AG09309 (cell line): ENCODE results near the gene DERA.

ENCODE experiments used
- DNase-seq: peaks from one replicate; pipeline ENCODE4 v3.0.0-alpha.2; 2010; ENCODE audit warnings: low read depth
- H3K4me3 ChIP-seq: 2 replicates; pipeline ENCODE4 v1.5.1; 2011; ENCODE audit warnings: mild to moderate bottlenecking, low read depth, low read length, moderate library complexity; ENCODE audit not compliant: control insufficient read depth
- TF ChIP-seq, protein P1 (sequence below): IDR thresholded peaks from 2 replicates; pipeline ENCODE4 v1.5.1; 2011; ENCODE audit warnings: mild to moderate bottlenecking, low read depth, low read length, inconsistent platforms; ENCODE audit not compliant: insufficient read depth, control insufficient read depth; ENCODE audit errors: missing control alignments

The DERA gene

DNA sequence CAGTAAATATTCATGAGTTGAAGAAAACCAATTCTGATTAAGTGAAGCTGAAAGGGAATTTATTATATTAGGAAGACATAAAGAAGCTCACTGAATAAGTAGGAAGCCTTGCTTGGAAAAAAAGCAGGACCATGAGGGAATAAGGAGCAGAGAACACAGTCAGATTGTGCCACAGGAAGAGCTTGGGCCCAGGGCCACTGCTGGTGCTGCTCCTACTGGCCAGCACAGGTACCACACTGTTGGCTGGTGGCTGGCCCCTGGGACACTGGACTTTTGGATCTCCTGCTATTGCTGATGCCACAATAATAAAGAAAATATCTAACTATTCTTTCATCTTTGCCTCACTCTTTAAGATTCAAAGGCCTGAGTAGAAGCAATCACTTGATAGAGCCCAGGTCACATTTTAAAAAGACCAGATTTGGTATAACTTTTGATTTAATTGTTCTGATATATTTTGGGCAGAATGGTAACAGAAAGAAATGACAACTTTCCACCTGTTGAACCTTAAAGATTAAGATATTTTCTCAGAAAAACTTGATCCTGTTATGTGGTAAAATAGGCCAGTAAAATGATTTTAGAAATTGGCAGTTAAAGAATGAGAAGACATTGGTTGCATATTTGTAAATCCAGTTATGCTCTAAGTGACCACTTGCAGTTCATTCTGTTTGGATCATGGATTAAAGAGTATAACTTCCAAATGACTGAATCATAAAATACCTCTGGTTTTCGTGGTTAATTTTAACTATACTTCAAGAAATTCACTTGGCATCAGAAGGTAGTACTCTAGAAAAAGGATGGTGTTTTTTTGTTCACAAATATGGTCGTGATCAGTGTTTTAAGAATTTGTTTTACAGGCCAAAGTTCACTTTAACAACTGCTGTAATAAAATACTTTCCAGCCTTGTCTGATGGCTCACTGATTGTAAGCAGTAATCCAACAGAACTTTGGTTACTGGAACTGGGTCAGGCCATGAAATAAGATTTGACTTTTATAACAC is 68.3 kb downstream of the DERA start:
- TF ChIP-seq, protein P1, sequence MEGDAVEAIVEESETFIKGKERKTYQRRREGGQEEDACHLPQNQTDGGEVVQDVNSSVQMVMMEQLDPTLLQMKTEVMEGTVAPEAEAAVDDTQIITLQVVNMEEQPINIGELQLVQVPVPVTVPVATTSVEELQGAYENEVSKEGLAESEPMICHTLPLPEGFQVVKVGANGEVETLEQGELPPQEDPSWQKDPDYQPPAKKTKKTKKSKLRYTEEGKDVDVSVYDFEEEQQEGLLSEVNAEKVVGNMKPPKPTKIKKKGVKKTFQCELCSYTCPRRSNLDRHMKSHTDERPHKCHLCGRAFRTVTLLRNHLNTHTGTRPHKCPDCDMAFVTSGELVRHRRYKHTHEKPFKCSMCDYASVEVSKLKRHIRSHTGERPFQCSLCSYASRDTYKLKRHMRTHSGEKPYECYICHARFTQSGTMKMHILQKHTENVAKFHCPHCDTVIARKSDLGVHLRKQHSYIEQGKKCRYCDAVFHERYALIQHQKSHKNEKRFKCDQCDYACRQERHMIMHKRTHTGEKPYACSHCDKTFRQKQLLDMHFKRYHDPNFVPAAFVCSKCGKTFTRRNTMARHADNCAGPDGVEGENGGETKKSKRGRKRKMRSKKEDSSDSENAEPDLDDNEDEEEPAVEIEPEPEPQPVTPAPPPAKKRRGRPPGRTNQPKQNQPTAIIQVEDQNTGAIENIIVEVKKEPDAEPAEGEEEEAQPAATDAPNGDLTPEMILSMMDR, result peak; percentile 61
- DNase-seq, result peak; percentile 93
- H3K4me3 ChIP-seq, result no peak overlapping the region

DNA sequence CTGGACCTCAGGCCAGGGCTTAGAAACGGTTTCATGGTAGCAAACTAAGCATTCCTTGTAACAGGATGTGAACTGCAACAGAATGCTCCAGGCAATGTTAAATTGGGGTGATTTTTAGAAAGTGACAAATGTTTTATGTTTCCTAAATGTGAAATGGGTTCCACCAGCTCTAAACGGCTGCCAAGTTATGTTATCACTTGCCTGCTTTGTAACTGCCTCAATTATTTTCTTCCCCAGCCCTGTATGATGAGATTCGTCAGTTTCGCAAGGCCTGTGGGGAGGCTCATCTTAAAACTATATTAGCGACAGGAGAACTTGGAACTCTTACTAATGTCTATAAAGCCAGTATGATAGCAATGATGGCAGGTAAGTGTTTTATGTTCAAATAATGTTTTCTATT is 70.9 kb downstream of the DERA start:
- DNase-seq, result no peak
- TF ChIP-seq, protein P1, result no peak
- no peak overlapping the region for H3K4me3 ChIP-seq

DNA sequence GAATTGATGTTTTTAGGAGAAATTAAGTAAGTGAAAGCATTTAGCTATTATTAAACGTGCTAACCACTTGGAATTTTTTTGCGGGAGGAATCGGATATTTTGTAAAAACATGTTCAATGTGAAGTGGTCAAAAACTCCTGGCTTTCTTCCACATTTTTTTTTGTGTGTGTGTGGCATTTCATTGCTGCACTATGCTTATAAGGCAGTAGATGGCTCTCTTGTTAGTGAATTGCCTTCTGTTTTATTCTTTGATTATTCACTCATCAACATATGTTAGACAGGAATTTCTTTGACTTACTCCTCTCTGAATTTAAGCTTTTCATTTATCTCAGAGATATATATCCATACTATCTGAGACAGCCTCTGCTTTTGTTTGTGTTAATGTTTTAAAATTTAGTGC is 71.3 kb downstream of the DERA start:
- DNase-seq, result peak; percentile 50
- TF ChIP-seq, protein P1, result peak; percentile 57
- no peak overlapping the region for H3K4me3 ChIP-seq

DNA sequence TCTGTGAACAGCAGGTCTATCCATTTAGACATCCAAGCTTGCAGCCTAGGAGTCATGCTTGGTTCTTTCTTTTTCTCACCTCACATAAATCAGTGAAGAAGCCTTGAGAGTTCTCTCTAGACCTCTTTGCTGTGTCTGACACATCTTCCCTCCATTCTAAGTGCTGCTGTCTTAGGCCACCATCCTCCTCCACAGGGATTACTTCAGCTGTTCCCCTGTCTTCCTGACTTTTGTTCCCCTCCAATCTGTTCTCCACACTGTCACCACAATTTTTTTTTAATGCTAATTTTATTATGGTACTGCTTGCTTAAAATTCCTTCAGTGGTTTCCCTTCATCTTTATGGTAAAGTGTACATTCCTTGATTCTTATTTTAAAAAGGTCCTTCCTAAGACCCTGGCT is 71.8 kb downstream of the DERA start:
- TF ChIP-seq, protein P1, result no peak
- no peak overlapping the region for H3K4me3 ChIP-seq
- DNase-seq, result no peak

DNA sequence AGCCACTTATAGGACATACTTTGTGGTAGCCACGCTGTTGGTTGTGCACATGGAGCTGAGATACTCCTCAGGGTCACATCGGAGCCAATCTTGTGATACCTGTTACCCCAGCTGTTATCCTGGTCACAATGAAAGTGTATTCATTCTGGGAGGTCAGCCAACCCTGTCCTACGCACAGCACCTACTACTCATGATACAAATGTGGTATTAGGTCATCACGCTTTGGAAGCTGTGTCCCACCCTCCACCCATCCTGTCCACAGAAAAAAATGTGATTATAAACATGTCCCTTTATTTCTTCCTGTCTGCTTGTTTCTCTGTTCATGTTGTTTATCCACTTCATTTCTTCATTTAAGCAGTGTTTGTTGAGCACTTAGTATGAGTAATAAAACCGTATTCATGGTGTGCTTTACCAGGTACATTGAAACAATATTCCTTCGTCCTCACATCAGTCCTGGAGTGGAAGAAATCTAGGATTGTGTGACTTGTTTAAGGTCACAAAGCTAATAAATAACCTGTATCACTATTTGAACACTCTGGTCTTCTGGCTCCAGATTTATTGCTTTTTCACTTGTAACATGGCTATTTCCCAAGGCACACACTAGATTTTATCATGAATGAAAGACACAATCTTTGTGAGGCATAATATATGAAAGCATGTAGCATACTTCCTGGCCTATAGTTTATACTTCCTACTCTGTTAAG is 73.1 kb downstream of the DERA start:
- TF ChIP-seq, protein P1, result no peak
- DNase-seq, result no peak
- H3K4me3 ChIP-seq, result no peak overlapping the region

DNA sequence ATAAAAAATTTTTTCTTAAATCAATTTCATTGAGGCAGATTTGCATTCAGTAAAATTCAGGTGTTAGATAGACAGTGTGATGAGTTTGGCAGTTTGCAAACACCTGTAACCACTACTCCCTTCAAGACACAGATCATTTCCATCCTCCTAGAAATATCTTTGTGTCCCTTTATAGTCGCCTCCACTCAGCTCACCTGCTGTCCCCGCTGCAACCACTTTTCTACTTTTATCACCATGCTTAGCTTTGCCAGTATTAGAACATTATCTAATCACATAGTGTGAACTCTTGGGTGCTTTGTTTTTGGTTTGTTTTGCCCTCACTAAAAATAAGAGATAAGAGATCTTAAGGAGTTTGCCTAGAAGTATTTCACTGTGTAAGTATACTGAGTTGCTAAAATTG is 73.8 kb downstream of the DERA start:
- H3K4me3 ChIP-seq, result no peak overlapping the region
- no peak for DNase-seq
- TF ChIP-seq, protein P1, result no peak
